HG03159 (cell line): ENCODE results near the gene SCN2B.

Experiments used
- ATAC-seq: cut with Tn5 transposase; IDR thresholded peaks from one replicate; pipeline ENCODE4 v1.9.1; 2021; ENCODE audit warnings: mild to moderate bottlenecking, moderate library complexity; ENCODE audit not compliant: unreplicated experiment

Gene SCN2B, protein sequence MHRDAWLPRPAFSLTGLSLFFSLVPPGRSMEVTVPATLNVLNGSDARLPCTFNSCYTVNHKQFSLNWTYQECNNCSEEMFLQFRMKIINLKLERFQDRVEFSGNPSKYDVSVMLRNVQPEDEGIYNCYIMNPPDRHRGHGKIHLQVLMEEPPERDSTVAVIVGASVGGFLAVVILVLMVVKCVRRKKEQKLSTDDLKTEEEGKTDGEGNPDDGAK

DNA sequence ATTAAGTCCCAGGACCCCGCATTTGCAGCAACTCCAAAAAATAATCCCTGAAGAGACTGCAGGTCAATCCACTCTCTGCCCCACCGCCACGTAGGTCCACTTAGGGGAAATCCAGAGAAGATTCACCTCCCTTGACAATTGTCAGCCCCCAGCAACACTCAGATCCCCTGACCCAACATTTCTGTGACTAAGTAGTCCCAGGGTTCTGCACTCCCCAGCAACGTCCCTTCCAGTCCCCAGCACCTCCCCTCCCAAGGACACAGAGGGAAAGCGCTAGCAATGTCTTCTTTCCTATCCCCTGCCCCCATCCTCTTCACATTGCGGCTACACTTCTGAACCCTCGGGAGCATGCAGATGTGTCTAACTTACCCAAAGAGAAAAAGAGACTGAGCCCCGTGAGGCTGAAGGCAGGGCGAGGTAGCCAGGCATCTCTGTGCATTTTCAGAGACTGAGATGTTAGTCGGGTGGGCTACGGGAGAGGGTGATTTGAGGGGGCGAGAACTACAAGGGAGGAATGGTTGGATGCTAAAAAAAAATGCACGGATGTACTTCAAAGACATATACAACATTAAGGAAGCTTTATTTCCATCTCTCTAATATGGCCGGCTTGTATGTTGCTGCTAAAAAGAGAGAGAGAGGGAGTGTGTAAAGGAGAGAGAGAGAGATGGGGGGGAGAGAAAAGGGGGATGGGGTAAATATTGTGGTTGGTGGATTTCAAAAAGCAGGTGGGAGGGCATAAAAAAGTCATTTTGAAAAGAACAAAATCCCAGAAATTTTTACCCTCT, at the start of gene SCN2B:
TSS of gene SCN2B (minus strand) at position 647 of the 785 bp plus-strand sequence. CDS start at position 439, 208 bp downstream.
- no peak for ATAC-seq

DNA sequence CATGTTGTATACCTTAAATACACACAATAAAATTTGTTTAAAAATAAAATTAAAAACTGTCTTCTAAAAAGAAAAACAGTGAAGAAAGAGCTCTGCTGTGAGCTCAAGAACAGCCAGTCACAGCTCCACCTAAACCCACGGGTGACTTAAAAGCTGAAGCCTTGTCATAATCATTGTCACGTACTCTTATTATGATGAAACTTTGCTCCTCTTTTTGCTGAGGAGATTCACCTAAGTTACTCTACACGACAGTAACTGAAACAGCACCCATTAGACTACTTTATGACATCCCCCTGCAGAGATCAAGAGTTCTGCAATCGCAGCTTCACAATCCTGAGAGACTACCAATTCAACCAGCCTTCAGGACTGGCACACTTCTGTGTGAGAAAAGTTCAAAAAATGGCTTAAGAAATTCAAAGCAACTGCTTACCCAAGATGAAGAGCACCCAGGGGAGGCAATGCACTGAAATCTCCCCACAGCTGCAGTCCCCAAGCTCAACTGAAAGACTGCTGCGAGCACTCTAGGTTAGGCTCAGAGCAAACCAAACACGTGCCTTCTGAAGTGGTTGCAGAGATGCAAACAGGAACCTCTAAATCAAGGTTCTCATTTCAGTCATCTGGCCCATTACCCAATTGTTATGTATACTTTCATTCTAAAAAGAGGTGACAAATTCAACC, 48.2 kb upstream of the SCN2B start, which contains the start of gene JAML:
TSS of gene JAML (minus strand) at position 501 of the 678 bp plus-strand sequence. CDS start 10,145 bp downstream, outside the sequence.
- ATAC-seq: no peak

DNA sequence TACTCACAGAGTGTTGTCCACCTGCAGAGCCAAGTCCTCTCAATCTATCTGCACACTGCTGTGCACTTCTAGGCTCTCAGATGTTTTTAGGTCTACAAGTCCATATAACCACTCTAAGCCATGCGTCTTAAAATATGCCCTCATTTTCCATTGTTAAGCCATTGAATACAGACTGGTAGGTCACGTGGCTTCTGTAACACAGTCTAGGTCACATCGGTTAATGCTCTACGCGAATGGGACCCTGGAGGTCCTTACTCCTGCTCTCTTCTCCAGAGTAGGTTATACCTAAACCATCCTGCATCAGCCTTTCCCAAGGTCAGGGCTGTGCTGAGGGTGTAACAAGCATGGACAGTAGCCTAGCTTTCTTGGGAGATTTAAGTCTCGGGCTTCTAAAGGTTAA, 47.6 kb upstream of the SCN2B start:
- ATAC-seq: no peak

DNA sequence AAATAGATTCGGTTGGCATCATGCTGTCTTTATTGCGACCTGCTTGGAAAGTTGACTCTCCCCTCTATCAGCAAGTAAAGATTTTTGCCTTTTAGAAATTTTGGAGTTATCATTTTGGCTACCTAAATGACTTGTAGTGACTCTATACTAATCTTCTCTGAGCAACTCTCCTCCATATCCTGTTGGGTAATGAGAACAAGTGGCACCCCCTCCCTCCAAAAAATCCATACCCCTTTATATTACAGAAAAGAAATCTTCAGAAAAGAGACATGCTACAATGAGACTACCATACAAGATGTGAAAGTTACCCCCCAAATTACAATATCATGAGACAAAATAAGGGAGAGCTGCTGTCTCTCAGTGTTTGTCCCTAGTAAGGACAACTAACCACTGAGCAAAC, 47.1 kb upstream of the SCN2B start:
- no peak for ATAC-seq

DNA sequence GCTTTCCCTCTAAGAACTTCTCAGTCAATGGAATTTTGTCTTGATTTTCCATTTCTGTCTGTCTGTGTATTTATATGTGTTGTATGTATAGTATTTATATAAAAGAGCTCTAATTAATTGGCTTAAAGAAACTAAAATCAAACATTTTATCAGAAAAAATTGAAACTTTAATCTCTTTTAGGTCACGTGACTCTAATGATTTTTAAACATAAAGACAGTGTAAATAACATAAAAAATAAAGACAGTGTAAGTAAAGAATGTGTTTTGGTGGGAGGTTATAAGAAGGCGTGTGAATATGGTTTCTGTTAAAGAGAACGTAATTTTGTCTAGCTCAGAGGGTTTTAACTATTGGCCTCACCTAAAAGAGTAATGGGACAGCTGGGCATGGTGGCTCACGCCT, 46.0 kb upstream of the SCN2B start:
- no peak for ATAC-seq

DNA sequence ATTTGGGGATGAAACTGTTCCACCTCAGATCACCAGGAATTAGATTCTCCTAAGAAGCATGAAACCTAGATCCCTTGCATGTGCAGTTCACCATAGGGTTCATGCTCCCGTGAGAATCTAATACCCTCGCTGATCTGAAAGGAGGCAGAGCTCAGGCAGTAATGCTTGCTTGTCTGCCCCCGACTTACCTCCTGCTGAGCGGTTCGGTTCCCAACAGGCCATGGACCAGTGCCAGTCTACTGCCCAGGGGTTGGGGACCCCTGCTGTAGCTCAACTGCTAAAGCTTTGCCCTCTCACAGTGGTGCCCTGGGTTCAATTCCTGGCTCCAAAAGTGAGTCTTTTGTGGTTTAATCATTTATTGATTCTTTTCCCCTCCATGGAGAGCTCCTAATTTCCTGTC, 45.0 kb upstream of the SCN2B start:
- no peak for ATAC-seq

DNA sequence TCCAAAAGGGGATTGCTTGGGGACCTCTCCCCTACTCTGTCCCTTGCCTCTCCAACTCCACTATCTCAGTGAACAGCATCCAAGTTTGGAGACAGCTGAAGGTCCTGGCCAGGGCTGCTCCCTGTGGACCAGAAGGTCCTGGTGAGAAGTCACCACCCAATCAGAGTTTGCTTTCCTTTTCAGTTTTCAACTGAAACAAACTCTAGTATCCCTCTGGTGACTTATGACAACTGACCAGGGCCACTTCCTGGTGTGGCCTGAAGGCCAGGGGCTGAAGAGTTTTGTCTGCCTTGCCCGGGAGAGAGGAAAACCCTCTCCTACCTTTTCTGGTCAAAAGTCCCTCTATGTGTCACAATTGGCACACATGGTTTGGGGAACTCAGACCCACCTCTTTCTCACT, 43.3 kb upstream of the SCN2B start:
- no peak for ATAC-seq

DNA sequence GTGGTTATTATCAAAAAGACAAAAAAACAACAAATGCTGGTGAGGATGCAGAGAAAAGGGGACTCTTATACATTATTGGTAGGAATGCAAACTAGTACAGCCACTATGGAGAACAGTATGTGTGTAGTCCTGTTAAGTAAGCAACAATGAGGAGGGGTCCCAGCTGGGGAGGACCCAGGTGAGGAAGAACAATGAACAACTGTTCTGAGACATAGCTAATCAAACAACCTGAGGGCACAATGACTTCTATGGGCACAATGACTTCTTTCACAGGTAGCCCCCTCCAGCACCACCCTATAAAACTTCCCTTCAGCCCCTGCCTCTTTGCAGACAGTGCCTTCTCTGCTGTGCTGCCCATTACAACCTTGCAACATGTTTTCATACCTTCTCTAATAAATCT, 42.8 kb upstream of the SCN2B start:
- no peak for ATAC-seq

DNA sequence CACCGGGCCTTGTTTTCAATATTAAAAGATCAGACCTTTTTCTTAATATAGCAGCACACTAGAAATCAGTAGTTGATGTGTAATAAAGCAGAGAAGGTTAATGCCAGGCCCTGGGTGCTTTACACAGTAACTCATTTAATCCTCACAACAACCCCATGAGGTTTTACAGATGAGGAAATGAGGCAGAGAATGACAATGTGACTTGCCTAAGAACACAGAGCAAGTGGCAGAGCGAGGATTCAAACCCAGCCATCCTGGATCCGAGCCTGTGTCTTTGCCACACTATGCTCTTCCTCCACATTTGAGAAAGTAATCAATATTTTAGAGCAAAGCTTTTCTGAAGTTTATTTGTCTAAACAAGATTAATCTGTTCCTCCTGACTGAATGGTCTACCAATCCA, 41.1 kb upstream of the SCN2B start:
- no peak for ATAC-seq

DNA sequence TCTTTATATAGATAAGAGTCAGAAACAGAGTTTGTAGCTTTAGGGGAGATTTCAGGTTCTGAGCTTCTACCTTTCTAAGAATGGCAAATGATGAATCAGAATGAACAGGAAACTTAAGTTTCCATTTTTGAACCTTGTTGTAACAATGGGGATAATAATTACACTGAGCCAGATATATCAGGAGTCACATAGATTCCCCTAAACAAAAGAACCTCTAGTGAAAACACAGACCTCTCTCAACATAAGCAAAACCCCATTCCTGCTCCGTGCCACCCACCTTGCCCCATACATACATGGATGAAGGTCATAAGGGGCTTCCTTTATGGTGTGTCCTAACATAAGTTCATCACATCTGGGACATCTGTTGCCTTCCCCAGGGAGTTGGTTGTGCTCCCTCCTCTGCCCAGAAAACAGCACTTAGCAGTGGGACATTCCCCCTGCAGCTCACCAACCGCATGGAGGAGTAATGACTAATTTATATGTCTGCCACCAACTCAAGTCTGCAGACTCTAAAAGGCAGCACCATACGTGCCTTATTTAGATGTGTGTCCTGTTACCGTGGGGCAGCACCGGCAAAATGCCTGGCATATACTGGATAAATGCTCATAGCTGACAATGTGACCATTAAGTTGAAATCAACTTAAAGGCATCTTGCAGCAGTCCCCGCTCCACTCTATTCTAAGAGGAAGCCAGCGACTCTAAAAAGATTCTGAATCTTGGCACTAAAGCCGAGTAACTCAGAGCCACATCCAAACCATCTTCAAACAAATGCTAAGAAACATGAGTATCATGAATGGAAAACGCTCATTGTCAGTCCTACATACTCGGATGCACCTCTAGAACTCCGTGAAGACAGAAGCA, 40.4 kb upstream of the SCN2B start:
- ATAC-seq: no peak

DNA sequence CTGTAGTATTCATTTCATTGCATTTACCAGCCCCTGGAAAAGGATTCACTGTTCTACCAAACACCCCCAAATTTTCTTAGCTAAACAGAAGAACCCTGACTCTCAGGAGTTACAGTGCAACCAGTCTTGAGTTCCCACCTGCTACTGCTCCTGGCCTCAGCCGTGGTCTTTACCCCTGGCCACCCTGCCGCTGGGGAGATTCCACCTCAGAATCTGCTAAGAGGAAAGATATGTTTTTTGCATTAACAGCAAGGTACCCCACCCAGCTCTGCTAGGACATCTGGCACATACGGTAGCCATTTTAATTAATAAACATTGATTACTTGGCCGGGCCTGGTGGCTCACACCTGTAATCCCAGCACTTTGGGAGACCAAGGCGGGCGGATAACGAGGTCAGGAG, 39.3 kb upstream of the SCN2B start:
- ATAC-seq: no peak

DNA sequence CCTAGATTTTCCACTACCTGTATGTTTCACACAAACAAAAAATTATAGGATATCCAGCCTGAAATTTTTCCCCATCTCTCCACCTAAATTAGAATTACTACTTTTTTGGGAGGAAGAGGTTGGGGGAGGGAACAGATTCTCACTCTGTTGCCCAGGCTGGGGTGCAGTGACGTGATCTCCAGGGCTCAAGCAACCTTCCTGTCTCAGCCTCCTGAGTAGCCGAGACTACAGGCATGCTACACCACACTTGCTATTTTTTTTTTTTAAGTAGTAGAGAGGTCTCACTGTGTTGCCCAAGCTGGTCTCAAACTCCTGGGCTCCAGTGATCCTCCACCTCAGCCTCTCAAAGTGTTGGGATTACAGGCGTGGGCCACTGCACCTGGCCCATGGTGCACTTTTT, 38.8 kb upstream of the SCN2B start:
- no peak for ATAC-seq

DNA sequence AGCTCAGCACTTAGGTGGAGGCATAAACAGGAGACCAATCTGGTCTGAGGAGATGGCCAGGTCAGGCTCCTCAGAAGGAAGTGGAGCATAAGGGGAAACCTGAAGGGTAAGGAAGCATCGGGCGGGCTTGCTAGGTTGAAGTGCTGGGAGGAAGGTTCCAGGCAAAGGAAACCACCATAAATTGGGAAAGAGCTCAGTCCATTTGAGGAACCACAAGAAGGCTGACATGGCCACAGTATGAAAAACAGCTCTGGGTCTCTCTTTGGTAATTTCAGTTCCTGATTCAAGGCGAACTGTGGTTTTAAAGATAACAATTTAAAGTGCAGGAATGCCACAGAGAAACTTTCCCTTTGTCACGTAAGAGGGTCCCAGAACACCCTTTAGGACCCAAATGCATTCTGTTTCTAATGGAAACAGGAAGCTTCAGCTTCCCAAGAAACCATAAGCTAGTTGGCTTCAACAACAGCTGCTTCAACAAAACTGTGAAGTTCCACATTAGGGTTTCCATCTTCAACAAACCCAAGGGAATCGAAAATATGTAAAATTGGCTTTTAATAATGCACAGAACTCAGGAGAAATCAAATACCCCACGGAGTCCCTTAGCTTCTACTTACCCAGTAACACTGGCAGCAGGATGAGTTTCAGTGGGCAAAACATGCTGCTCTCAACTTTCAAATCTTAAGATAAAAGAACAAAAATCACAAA, 37.9 kb upstream of the SCN2B start:
- ATAC-seq: no peak

DNA sequence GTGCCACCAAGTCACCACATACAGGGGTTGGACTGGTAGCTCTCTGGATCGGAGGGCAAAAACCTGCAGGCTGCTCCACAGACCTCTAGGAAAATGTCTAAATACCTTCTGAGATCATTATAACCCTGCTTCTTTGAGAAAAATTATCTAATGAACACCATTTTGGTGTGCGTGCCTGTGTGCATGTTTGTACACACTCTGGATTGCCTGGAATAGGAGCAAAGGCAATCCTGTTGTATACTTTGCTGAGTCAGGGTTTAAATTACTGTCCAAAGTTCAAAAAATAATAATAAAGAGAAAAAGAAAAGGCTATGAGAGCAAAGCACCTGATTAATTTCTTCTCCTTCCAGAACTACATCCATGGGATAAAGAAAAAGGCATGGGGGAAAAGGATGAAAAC, 37.3 kb upstream of the SCN2B start:
- no peak for ATAC-seq

DNA sequence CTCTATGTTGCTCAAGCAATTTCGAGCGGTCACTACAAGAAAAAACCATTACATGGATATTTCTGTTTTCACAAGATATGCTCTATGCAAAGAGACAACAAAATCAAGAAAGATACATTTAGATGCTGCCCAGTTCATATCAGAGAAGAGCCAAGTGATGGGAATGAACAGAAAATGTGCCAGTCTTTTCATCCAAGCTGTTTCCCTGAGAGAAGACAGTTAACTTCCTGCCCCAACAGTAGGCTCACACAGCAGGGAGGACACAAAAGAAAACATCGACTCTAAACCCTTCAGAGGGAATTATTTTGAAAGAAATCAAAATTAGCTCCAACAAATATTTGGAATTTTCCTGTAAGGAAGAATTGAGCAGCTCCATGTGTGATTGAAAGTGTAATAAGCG, 36.8 kb upstream of the SCN2B start:
- no peak for ATAC-seq

DNA sequence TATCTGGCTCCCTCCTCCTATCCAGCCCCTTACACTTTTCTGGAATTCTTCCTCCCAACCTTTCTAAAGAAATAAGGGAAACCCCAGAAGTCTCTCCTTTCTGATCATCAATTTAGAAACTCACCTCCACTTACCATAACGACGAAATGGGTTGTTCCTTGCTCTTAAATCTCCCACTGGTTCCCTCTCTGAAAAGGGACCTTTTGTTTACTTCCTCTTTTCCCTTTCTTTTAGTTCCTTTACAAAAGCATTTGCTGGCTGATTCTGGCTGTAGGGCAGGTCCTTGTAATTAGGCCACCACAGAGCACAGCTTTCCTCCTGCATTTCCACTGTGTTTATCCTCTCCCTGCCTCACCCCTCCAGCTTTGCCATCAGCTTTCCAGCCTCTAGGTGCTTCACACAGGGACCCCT, 36.3 kb upstream of the SCN2B start:
- ATAC-seq: no peak

DNA sequence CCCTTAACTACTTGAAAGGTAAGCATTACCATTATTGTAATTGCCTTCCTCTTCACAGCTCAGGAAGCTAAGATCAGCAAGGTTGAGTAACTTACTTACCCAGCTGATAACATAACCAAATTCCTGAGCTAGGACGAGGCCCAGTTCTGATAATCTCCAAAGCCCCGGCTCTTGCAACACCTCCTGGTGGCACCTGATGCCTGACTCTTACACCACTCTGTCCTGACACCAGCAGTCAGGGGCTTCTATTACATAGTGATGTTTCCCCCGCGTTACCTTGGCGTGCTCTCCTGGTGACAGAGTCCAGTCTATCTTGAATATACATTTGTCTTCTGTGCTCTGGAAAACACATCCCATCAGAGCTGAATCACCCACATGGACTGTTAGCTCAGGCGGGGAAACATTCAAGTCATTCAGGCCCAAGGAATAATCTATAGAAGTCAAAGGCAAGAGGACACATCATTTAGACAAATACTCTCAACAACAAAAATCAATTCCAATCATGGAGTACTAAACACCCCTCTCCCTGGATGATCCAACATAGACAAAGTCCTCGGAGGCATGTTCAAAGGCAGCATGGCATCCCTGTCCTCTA, 35.8 kb upstream of the SCN2B start:
- ATAC-seq: no peak

DNA sequence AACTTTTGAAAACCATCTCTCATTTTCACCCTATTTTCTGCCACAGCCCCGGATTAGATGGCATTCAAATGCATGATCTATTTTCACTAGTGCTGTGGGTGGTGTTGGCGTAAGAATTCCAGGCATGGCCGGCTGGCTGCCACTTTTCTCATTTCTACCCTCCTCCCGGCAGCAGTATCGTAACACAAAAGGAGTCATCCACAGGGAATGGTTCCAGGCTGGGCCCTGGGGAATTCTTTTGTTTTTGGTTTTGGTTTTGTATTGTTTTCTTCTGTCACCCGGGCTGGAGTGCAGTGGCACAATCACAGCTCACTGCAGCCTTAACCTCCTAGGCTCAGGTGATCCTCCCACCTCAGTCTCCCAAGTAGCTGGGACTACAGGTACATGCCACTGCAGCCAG, 34.6 kb upstream of the SCN2B start:
- ATAC-seq: no peak

DNA sequence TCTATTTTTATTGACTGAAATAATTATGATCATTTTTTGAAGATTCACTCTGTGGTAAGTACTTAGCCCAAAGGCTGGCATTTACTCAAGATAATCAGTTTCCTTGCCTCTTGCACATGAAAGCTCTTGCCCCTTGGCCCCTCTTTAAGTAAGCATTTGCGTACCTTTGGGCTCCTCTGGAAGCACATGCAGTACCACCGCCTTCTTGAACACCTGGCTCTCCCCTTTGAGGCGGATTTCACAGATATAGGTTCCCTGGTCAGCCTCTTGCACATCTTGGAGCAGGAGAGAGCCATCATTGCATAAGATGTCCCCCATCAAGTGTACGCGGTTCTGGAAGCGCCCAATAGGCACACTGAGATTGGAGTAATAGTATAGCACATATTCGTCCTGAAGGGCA, 33.9 kb upstream of the SCN2B start:
- no peak for ATAC-seq

DNA sequence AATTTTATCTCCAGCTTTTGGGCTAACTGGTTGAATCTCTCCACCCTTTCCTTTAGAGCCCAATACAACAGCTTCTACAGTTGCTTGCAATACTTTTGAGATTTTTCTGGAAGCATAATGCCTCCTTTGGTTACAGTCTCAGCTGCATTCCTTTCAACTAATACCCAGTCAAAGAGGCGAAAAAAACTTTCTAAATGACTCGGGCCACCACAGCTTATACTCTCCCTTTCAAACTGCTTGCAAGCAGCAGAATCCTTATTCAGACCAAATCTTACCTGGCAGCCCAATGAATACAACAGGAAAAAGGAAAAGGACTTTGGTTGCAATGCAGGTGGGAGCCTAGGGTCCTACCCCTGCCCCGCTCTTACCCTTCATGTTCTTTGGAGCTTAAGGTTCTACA, 32.6 kb upstream of the SCN2B start:
- ATAC-seq: no peak
